Cardiac muscle cell (in vitro differentiated cells and primary cell): ENCODE data around the gene AIFM1. TPM values are rescaled to one million over a fixed set of nuclear protein-coding genes. Genes with fewer than 3 reads are reported as not detected.

Experiments used
- DNase-seq, 2 donors: peaks; one replicate each; pipeline versions ENCODE4 v3.0.0 to v3.0.0-alpha.2; 2010 to 2017; ENCODE audit warnings: low read depth in 1 of 2, low spot score in 1 of 2
- H3K27ac ChIP-seq: fragments of 200-600 bp; sonication (generic); 2 replicates; pipeline ENCODE4 v1.5.1; 2016
- H3K27me3 ChIP-seq: fragments of 200-600 bp; sonication (generic); 2 replicates; pipeline ENCODE4 v1.6.0; 2016; ENCODE audit warnings: control low read depth
- H3K36me3 ChIP-seq: fragments of 200-600 bp; sonication (generic); 2 replicates; pipeline ENCODE4 v1.5.1; 2016; ENCODE audit warnings: control low read depth
- H3K4me1 ChIP-seq: fragments of 200-600 bp; sonication (generic); 2 replicates; pipeline ENCODE4 v1.8.1; 2017; ENCODE audit warnings: low read depth, mild to moderate bottlenecking, mixed run types
- H3K4me3 ChIP-seq: fragments of 200-600 bp; sonication (generic); 2 replicates; pipeline ENCODE4 v1.5.1; 2016; ENCODE audit warnings: mild to moderate bottlenecking
- H3K9me3 ChIP-seq: fragments of 200-600 bp; sonication (generic); 2 replicates; pipeline ENCODE4 v1.5.1; 2017; ENCODE audit warnings: low read depth, mild to moderate bottlenecking, control low read depth
- CTCF ChIP-seq: IDR thresholded peaks from 2 replicates; pipeline ENCODE4 v1.5.1; 2012; ENCODE audit warnings: low read depth, mild to moderate bottlenecking, low read length
- polyA plus RNA-seq: library from polyadenylated mRNA; unstranded; fragments of >200 nt; fragmentation: Nextera tagmentation; extraction: Ambion mirVana; gene quantifications from 2 replicates; pipeline ENCODE4 v1.2.1, GENCODE V29; 2016
- total RNA-seq: library from RNA; depleted of rRNA; stranded (reverse); fragments of >200 nt; gene quantifications from 2 replicates; pipeline ENCODE4 v1.2.3, GENCODE V29; 2016

AIFM1 gene
- total and polyA plus RNA-seq, 2 experiments from 2014 or later, result 53.6 to 184 TPM

DNA sequence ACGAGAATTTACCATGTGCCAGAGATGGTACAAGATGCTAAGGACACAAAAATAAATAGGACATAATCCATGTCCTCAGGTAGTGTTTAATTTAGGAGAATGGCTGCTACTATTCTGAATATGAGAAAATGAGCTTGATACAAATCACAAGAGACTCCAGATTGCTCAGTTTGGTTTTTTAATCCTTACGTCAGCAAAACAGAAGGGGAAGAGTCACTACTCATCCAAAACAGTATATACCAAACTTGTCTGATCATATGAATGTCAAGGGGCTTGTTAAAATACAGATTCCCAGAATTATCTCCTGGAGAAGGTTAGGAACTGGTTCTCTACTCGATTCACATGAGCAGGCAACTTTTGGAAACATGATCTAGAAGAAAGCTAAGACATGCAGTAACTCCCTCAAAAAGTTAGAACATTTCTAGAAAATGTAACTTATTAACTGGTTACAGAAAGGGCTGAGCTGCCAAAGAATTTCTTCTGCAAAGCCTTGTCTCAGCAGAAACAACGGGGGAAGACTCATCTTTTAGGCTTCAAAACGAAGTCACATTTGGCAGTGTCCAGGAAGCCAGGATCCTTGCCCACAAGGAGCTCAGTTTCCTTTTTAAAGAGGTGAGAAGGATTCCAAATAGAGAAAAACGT is 3.4 kb downstream of the AIFM1 start:
- H3K9me3 ChIP-seq, result no peaks in the 10 kb centered on the region
- H3K27me3 ChIP-seq, result no peaks in the 10 kb centered on the region
- no peaks in the 10 kb centered on the region for H3K4me1 ChIP-seq
- DNase-seq, result no peak
- no peak overlapping the region for H3K4me3 ChIP-seq
- H3K36me3 ChIP-seq, result no peaks in the 10 kb centered on the region
- H3K27ac ChIP-seq, result no peak overlapping the region
- TF ChIP-seq CTCF, result no peak

GRCh38 chrX:130159776-130160175 is 5.9 kb downstream of the AIFM1 start:
- no peak for TF ChIP-seq CTCF
- Histone ChIP-seq H3K4me3 (no peak overlapping the region), H3K36me3 (peaks cover 6% of the 10 kb centered on the region), H3K27ac (no peak overlapping the region), H3K27me3 (no peaks in the 10 kb centered on the region), H3K9me3 (no peaks in the 10 kb centered on the region), H3K4me1 (no peaks in the 10 kb centered on the region)
- DNase-seq, result no peak

DNA sequence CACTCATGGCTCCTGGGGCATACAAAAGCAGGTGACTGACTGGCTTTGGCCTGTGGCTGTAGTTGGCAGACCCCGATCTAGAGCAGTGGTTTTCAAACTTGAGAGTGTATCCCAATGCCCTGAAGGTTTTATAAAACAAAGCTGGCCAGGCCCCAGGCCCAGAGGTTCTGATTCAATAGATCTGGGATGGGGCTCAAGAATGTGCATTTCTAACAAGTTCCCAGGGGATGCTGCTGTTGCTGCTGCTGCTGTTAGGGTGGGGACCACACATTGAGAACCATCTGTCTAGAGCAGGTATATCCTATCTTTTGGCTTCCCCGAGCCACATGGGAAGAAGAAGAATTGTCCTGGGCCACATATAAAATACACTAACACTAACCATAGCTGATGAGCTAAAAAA is 7.3 kb downstream of the AIFM1 start:
- no peak for DNase-seq
- Histone ChIP-seq H3K36me3 (peaks cover 6% of the 10 kb centered on the region), H3K27me3 (no peaks in the 10 kb centered on the region), H3K4me3 (no peak overlapping the region), H3K4me1 (no peaks in the 10 kb centered on the region), H3K27ac (no peak overlapping the region), H3K9me3 (no peaks in the 10 kb centered on the region)
- no peak for TF ChIP-seq CTCF

- Histone ChIP-seq H3K9me3 (no peaks in the 10 kb centered on the region), H3K27ac (no peak overlapping the region), H3K4me1 (no peaks in the 10 kb centered on the region), H3K36me3 (peaks cover 6% of the 10 kb centered on the region), H3K27me3 (no peaks in the 10 kb centered on the region), H3K4me3 (no peak overlapping the region)
- TF ChIP-seq CTCF, result no peak
- DNase-seq, result peak in 1 of 2 donors; percentile 30
These were observed 10.1 kb downstream of the AIFM1 start for GRCh38 chrX:130155564-130155963.

GRCh38 chrX:130147631-130148030 is 18.0 kb downstream of the AIFM1 start:
- Histone ChIP-seq H3K4me3 (no peak overlapping the region), H3K9me3 (no peaks in the 10 kb centered on the region), H3K27ac (no peak overlapping the region), H3K36me3 (peaks cover 9% of the 10 kb centered on the region), H3K4me1 (no peaks in the 10 kb centered on the region), H3K27me3 (no peaks in the 10 kb centered on the region)
- no peak for DNase-seq
- TF ChIP-seq CTCF, result no peak
